GM12878 (cell line): ENCODE results near the gene BTBD19. TPM values are rescaled to one million over a fixed set of nuclear protein-coding genes. Genes with fewer than 3 reads are reported as not detected.

ENCODE experiments used
- POLR2AphosphoS2 ChIP-seq: IDR thresholded peaks from 2 replicates; pipeline ENCODE4 v1.6.1; 2011; ENCODE audit warnings: low read depth, mild to moderate bottlenecking, low read length, improper control_type of control experiment, moderate library complexity
- ZNF622 ChIP-seq: fragments of 450-650 bp; IDR thresholded peaks from 2 replicates; pipeline ENCODE4 v1.6.1; 2017; ENCODE audit warnings: mild to moderate bottlenecking, inconsistent platforms
- ZZZ3 ChIP-seq: IDR thresholded peaks from 2 replicates; pipeline ENCODE4 v1.6.1; 2011; ENCODE audit warnings: low read depth; ENCODE audit not compliant: control insufficient read depth, insufficient read length
- polyA plus RNA-seq, 11 experiments: library from polyadenylated mRNA; depleted of rRNA in 4 of 11; unstranded in 6 of 11; stranded (reverse) in 5 of 11; fragments of >200 nt; fragmentation: Nextera tagmentation in 4 of 11; fragmentation: Illumina TruSeq in 1 of 11; extraction: Ambion mirVana in 4 of 11; extraction: Trizol in 1 of 11; gene quantifications; 1 replicate in 1 of 11; 2 replicates in 10 of 11; pipeline versions ENCODE4 v1.2.1 to v1.2.3, GENCODE V29; 2011 to 2016; ENCODE audit warnings: inconsistent platforms in 2 of 11, missing spikeins in 2 of 11, low read depth in 1 of 11
- total RNA-seq, 4 experiments: library from RNA; depleted of rRNA in 3 of 4; stranded (reverse); fragments of >200 nt in 3 of 4; fragmentation: Illumina TruSeq in 1 of 4; extraction: Trizol in 1 of 4; gene quantifications; 2 replicates each; pipeline versions ENCODE4 v1.2.1 to v1.2.3, GENCODE V29; 2013 to 2021
- TF ChIP-seq, protein P1 (sequence below), 3 experiments: IDR thresholded peaks in 2 of 3; conservative IDR thresholded peaks in 1 of 3; 2 replicates each; pipeline ENCODE4 v1.5.1; 2011; ENCODE audit warnings: low read depth in 3 of 3, low read length in 3 of 3, mild to moderate bottlenecking in 3 of 3, control low read depth in 2 of 3, moderate library complexity in 2 of 3, inconsistent platforms in 1 of 3, mixed read lengths in 1 of 3; ENCODE audit not compliant: control insufficient read depth in 2 of 3, insufficient read depth in 1 of 3; ENCODE audit errors: extremely low read depth in 1 of 3
- TF ChIP-seq, protein P2 (sequence below): fragments of 450-650 bp; IDR thresholded peaks from 2 replicates; pipeline ENCODE4 v1.6.1; 2016; ENCODE audit warnings: mild to moderate bottlenecking, moderate library complexity, borderline replicate concordance

The BTBD19 gene
- total and polyA plus RNA-seq, 10 of the 15 experiments (the other 5 are each of a cell fraction or from before 2014, with no cell fraction given) = 0.13 to 2.7 (median 0.42) TPM

DNA sequence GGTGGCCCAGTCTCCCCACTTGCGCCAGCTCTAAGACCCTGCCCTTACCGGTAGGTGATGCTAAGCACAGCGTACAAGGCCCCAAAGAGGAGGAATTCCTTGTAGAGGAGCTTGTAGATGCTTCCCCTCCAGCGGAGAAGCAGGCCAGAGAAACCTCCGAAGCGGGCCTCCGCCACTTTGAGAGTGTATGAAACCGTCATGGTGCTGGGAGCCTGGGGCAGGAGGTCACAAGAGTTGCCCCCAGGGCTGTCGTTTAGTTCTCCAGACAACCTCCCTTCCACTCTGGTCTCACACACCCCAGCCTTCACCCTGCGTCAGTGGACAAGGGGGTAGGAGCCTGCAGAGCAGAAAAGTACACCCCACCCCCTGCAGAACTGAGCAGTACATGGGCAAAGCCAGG lies 20.8 kb upstream of the BTBD19 start (continued):
- TF ChIP-seq, protein P1, sequence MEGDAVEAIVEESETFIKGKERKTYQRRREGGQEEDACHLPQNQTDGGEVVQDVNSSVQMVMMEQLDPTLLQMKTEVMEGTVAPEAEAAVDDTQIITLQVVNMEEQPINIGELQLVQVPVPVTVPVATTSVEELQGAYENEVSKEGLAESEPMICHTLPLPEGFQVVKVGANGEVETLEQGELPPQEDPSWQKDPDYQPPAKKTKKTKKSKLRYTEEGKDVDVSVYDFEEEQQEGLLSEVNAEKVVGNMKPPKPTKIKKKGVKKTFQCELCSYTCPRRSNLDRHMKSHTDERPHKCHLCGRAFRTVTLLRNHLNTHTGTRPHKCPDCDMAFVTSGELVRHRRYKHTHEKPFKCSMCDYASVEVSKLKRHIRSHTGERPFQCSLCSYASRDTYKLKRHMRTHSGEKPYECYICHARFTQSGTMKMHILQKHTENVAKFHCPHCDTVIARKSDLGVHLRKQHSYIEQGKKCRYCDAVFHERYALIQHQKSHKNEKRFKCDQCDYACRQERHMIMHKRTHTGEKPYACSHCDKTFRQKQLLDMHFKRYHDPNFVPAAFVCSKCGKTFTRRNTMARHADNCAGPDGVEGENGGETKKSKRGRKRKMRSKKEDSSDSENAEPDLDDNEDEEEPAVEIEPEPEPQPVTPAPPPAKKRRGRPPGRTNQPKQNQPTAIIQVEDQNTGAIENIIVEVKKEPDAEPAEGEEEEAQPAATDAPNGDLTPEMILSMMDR (IDR thresholded peaks at IDR 0.05 in 2 of 3, conservative IDR thresholded peaks at IDR 0.05 in 1 of 3; ENCODE audit: control insufficient read depth in 2 of 3, extremely low read depth in 1 of 3, insufficient read depth in 1 of 3, low read depth in 3 of 3, low read length in 3 of 3) = no peak
- TF ChIP-seq ZNF622 (no peak), ZZZ3 (no peak), POLR2AphosphoS2 (no peak)
- TF ChIP-seq, protein P2, sequence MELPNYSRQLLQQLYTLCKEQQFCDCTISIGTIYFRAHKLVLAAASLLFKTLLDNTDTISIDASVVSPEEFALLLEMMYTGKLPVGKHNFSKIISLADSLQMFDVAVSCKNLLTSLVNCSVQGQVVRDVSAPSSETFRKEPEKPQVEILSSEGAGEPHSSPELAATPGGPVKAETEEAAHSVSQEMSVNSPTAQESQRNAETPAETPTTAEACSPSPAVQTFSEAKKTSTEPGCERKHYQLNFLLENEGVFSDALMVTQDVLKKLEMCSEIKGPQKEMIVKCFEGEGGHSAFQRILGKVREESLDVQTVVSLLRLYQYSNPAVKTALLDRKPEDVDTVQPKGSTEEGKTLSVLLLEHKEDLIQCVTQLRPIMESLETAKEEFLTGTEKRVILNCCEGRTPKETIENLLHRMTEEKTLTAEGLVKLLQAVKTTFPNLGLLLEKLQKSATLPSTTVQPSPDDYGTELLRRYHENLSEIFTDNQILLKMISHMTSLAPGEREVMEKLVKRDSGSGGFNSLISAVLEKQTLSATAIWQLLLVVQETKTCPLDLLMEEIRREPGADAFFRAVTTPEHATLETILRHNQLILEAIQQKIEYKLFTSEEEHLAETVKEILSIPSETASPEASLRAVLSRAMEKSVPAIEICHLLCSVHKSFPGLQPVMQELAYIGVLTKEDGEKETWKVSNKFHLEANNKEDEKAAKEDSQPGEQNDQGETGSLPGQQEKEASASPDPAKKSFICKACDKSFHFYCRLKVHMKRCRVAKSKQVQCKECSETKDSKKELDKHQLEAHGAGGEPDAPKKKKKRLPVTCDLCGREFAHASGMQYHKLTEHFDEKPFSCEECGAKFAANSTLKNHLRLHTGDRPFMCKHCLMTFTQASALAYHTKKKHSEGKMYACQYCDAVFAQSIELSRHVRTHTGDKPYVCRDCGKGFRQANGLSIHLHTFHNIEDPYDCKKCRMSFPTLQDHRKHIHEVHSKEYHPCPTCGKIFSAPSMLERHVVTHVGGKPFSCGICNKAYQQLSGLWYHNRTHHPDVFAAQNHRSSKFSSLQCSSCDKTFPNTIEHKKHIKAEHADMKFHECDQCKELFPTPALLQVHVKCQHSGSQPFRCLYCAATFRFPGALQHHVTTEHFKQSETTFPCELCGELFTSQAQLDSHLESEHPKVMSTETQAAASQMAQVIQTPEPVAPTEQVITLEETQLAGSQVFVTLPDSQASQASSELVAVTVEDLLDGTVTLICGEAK = no peak
